ENCODE results near the gene ADPRS.

GRCh38 chr1:36084497-36085115 lies 4.1 kb upstream of the ADPRS start:
- TF ChIP-seq TEAD1 (CRISPR knock-in tag; IDR thresholded peaks at IDR 0.05) = no peak
- TF ChIP-seq ZBTB8A (IDR thresholded peaks at IDR 0.05; ENCODE audit: partially characterized antibody) = no peak
- no peak for TF ChIP-seq SIN3B (IDR thresholded peaks at IDR 0.05; ENCODE audit: low read depth)
- no peak for TF ChIP-seq ELF1 (tag; IDR thresholded peaks at IDR 0.05)
